T-helper 22 cell (primary cell): ENCODE measurements around the gene DONSON.
"Not testable (repeated sequence)": the region's sequence is repeated elsewhere in the genome, so short reads cannot be mapped to it uniquely, and the experiment has no call there.

ENCODE experiments used
- DNase-seq: peaks from one replicate; pipeline ENCODE4 v3.0.0-alpha.2; 2020; ENCODE audit warnings: low read depth

Gene DONSON, protein sequence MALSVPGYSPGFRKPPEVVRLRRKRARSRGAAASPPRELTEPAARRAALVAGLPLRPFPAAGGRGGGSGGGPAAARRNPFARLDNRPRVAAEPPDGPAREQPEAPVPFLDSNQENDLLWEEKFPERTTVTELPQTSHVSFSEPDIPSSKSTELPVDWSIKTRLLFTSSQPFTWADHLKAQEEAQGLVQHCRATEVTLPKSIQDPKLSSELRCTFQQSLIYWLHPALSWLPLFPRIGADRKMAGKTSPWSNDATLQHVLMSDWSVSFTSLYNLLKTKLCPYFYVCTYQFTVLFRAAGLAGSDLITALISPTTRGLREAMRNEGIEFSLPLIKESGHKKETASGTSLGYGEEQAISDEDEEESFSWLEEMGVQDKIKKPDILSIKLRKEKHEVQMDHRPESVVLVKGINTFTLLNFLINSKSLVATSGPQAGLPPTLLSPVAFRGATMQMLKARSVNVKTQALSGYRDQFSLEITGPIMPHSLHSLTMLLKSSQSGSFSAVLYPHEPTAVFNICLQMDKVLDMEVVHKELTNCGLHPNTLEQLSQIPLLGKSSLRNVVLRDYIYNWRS

GRCh38 chr21:33588485-33589335 lies at the start of gene DONSON:
TSS of gene DONSON (minus strand) at chr21:33588684. CDS start at chr21:33588641, 43 bp downstream.
- peak; percentile 76 for DNase-seq

DNA sequence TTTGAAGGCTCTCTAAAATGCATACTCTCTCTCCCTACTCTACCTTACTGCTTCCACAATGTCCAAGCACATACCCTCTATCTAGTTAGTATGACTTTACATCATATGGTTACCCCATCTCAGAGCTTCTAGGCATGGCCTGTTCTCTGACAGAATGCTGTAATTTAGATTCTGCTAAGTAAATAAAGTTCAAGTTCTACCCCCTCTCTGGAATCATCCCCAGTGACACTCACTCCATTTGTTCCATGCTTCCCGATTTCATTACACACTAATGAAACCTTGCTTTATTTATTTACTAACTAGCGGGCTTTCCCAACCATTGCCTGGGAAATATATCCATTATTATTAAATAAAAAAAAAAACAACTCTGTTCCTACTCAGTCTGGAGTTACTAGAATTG lies 45.8 kb upstream of the DONSON start:
- DNase-seq = no peak

GRCh38 chr21:33626151-33626550 lies 37.7 kb upstream of the DONSON start:
- DNase-seq = not testable (repeated sequence)

DNA sequence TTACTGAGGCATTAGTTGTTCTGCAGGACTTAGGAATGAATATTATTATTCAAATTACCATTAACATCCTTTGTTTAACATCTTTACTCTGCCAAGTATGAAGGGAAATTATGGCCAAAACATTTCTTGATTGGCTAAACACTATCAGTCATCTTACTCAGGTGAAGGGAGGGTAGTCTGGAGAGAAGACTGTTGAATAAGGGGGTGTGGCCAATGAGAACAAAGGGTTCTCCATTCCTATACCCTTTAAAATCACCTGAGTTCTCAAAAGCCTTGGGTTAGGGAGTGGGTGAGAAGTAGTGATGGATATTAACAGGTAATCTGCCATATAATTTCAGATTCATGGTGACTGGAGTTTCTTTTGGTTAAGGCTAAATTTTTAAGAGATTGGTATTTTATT lies 33.8 kb upstream of the DONSON start:
- DNase-seq = no peak

GRCh38 chr21:33619726-33620125 lies 31.2 kb upstream of the DONSON start:
- DNase-seq = no peak

DNA sequence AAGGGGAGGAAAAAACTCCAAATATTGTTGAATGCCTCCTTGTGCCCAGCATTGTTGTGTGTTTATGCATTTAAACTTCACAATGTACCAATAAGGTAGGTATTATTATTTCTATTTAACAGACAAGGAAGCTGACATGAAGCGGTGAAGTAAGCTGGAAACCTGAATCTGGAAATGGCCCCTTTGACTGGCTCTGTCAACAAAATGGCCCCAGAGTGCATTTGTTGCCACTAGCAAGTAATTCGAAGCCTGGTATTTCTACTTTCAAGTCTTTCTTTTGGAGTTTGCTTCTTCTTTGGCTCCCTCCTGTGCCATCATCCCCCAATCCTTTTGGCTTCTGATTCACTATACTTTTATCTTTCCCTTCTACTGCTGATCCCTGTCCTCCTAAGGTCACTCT lies 29.9 kb upstream of the DONSON start:
- no peak for DNase-seq

GRCh38 chr21:33617565-33617964 lies 29.1 kb upstream of the DONSON start:
- not testable (repeated sequence) for DNase-seq

GRCh38 chr21:33611006-33611744 lies 22.7 kb upstream of the DONSON start:
- no peak for DNase-seq

- DNase-seq = no peak
Observed at GRCh38 chr21:33608559-33608958, 20.1 kb upstream of the DONSON start.

- no peak for DNase-seq
Observed at GRCh38 chr21:33598051-33598450, 9.6 kb upstream of the DONSON start.

DNA sequence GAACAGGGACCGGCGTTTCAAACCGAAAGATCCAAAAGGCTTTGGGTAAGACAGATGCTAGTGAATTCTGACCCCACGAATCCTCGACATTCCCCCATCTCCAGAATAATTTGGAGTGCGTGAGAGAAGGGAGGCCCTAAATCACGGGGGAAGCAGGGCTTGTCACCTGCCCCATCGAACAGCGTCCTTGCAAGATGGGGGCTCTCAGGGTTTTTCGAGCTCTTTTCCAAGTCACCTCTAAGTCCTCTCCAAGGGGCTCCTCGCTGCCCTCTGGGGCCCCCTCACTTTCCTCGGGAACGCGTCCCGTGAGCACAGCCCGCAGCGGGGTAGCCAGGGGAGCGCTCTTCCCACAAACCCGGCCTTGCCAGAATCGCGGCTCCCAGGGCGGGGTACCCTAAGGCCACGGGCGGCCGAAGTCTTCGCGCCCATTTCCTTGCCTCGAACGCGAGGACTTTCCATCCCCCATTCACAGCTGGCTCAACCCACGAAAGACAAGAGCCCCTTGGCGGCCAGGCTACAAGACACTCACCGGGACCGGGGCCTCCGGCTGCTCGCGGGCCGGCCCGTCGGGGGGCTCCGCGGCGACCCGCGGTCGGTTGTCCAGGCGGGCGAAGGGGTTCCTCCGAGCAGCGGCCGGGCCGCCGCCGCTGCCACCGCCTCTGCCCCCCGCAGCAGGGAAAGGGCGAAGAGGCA lies 546 bp downstream of the DONSON start:
- no peak for DNase-seq

DNA sequence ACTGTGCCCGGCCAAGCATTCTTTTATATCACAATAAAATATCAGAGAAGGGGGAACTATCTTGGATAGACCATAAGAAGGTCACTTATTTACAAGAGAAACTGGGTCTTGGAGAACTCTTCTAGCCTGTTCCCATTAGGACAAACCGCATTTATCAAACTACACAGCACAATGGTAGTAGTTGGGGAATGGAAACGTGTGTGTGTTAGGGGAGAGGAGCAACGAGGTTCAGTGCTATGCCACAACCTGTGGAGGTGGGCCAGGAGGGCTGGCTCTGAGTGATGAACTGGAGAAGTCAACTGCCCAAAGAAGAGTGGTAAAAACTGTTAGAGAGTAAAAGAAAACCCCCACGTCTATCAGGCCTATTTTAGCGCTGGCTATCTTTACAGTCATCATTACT lies 1.6 kb downstream of the DONSON start:
- DNase-seq = no peak

GRCh38 chr21:33584455-33584854 lies 4.0 kb downstream of the DONSON start:
- no peak for DNase-seq

GRCh38 chr21:33578959-33579542 lies 9.4 kb downstream of the DONSON start:
- DNase-seq = no peak

DNA sequence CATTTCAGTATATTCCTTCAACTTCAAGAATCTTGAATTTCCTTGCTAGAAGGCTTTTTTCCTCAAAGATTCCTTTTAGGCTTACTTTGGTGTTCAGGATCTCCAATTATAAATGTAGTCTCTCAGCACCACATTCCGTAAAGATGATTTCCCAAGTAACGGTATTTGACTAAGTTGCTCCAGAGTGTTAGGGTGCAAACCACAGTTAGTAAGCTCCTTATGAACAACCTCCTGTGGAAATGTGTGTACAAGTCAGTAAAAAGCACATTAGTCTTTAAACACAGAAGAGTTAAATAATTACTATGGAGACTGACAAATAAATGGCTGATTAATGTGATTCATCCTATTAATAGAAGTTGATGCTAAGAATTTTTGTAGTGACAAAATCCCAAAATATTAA lies 10.3 kb downstream of the DONSON start:
- DNase-seq = no peak

DNA sequence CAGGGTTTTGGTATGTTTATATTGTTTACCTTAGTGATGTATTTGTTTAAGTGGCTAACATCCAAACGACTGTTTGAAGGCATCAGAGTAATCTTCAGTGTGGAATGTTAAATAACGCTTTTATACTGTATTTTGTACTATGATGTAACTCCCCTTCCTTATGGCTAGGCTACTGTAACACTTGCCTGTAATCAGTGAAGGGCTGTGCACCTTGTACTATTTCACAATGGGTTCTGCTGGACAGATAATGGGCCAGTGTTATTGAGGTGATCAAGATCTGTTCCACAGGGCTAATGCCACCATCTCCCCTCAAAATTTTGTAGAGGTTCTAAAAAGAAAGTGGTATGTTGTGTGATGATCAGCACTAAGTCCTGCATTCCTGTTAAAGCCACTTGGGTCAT lies 11.7 kb downstream of the DONSON start:
- not testable (repeated sequence) for DNase-seq

DNA sequence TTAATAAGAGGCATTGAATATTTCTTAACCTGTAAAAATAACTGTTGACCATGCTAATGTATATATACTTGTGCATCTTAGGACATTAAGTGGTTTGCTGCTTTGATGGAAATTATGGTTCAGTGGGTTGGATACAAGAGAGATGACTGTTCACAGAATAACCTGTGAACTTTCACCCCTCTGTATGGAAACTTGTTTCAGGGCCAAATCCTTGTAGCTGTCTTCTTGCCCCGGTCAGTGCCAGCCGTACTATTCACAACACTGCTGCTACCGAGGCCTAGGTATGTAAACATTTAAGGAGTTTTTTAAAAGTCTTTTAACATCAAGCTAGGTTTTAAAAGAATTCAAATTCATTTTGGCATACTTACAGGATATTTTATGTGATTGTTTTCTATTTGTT lies 16.1 kb downstream of the DONSON start:
- DNase-seq = no peak

DNA sequence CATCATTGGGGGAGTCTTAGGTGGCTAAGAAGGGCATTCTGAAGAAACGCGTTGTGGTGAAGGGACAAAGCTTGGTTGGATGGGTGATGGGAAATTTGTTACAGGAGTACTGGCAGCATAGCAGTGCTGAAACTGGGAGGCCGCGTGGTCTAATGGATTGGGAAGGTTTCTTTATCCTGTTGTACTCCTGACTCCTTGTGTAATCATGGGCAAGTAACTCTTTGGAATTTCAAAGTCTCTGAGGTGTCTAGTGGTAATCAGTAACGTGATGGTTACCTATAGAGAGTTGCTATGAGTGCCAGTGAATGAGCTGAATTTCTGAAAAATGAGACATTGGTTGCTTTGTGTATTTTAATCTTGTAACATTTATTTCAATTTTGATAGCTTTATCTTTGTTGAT lies 18.5 kb downstream of the DONSON start:
- no peak for DNase-seq

GRCh38 chr21:33568448-33568847 lies 20.0 kb downstream of the DONSON start:
- no peak for DNase-seq

GRCh38 chr21:33567914-33568313 lies 20.6 kb downstream of the DONSON start:
- no peak for DNase-seq

DNA sequence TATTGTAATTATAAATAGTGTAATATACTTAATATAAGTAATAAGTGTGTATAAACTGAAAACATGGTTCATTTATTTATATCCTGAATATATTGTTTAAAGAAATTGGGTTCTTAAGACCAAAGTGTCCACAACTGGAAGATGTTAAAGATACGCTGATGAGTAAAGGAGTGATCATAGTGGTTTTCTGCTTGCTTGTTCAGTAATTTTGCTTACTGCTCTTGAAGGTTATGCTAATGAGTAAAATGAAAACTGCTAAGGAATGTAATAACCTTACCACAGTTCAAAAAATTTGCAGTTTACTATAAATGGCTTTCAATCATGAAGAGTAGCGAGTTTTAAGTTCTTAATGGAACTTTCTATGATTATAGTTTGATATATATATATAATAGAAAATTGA lies 22.0 kb downstream of the DONSON start:
- no peak for DNase-seq
